HG03139 (cell line): Measurements from ENCODE around the gene XPNPEP3.
A peak's percentile ranks its signal among the peaks of the same experiment; 100 is the strongest.

Experiments used
- ATAC-seq: cut with Tn5 transposase; IDR thresholded peaks from one replicate; pipeline ENCODE4 v1.9.1; 2021; ENCODE audit not compliant: unreplicated experiment

The XPNPEP3 gene

GRCh38 chr22:40928657-40929056, 71.7 kb downstream of the XPNPEP3 start:
- no peak for ATAC-seq

- ATAC-seq = no peak
Observed at GRCh38 chr22:40932396-40932795, 75.4 kb downstream of the XPNPEP3 start.

- no peak for ATAC-seq
Observed at GRCh38 chr22:40939202-40939601, 82.3 kb downstream of the XPNPEP3 start.

- ATAC-seq = peak; percentile 73
Observed at GRCh38 chr22:40950962-40951794, 94.2 kb downstream of the XPNPEP3 start, which contains the start of gene RBX1. TSS of gene RBX1 (plus strand) at chr22:40951378. CDS start at chr22:40951399, 21 bp downstream.

- no peak for ATAC-seq
Observed at GRCh38 chr22:40951795-40952605, 95.1 kb downstream of the XPNPEP3 start.

- no peak for ATAC-seq
Observed at GRCh38 chr22:40953471-40953870, 96.5 kb downstream of the XPNPEP3 start.

GRCh38 chr22:40954113-40954512, 97.2 kb downstream of the XPNPEP3 start:
- no peak for ATAC-seq

GRCh38 chr22:40955571-40955970, 98.6 kb downstream of the XPNPEP3 start:
- no peak for ATAC-seq

GRCh38 chr22:40957601-40958000, 100.7 kb downstream of the XPNPEP3 start:
- ATAC-seq = no peak

- no peak for ATAC-seq
Observed at GRCh38 chr22:40958299-40958698, 101.4 kb downstream of the XPNPEP3 start.

GRCh38 chr22:40960145-40960544, 103.2 kb downstream of the XPNPEP3 start:
- ATAC-seq = no peak

GRCh38 chr22:40965936-40966725, 109.2 kb downstream of the XPNPEP3 start:
- ATAC-seq = no peak

GRCh38 chr22:40966726-40967085, 109.8 kb downstream of the XPNPEP3 start:
- no peak for ATAC-seq

GRCh38 chr22:40967111-40967760, 110.3 kb downstream of the XPNPEP3 start:
- no peak for ATAC-seq

GRCh38 chr22:40972587-40972986, 115.6 kb downstream of the XPNPEP3 start:
- ATAC-seq = no peak

- no peak for ATAC-seq
Observed at GRCh38 chr22:40973144-40973543, 116.2 kb downstream of the XPNPEP3 start.

- ATAC-seq = no peak
Observed at GRCh38 chr22:40975366-40975765, 118.4 kb downstream of the XPNPEP3 start.

GRCh38 chr22:40976866-40977700, 120.1 kb downstream of the XPNPEP3 start:
- ATAC-seq = no peak

GRCh38 chr22:40979198-40979597, 122.2 kb downstream of the XPNPEP3 start:
- no peak for ATAC-seq

- no peak for ATAC-seq
Observed at GRCh38 chr22:40979871-40980270, 122.9 kb downstream of the XPNPEP3 start.
